CD4-positive, alpha-beta T cell treated with Interleukin-1 beta for 1 hour (primary cell): ENCODE data around the gene VSTM2B.
A peak's percentile ranks its signal among the peaks of the same experiment; 100 is the strongest.

ENCODE experiments used
- DNase-seq, 2 donors: peaks; one replicate each; pipeline ENCODE4 v3.0.0-alpha.2; 2020 to 2022

Gene VSTM2B

GRCh38 chr19:29605653-29606419 lies 80.0 kb downstream of the VSTM2B start, which contains the start of gene POP4:
POP4 (plus strand) TSS chr19:29606283; CDS start chr19:29606319, 36 bp downstream.
- DNase-seq = peak; percentile 96 to 97

GRCh38 chr19:29606420-29606747 lies 80.6 kb downstream of the VSTM2B start:
- DNase-seq = no peak

GRCh38 chr19:29609636-29610035 lies 83.8 kb downstream of the VSTM2B start:
- no peak for DNase-seq

GRCh38 chr19:29610213-29610573 lies 84.4 kb downstream of the VSTM2B start:
- DNase-seq = no peak

- DNase-seq = peak; percentile 88 to 89
Observed at GRCh38 chr19:29610574-29611271, 84.9 kb downstream of the VSTM2B start.

GRCh38 chr19:29612121-29612520 lies 86.3 kb downstream of the VSTM2B start:
- DNase-seq = no peak

GRCh38 chr19:29612801-29613595 lies 87.2 kb downstream of the VSTM2B start:
- DNase-seq = no peak

- no peak for DNase-seq
Observed at GRCh38 chr19:29614046-29614445, 88.3 kb downstream of the VSTM2B start.
